Measurements from ENCODE around the gene DNAH17.

DNAH17 gene

GRCh38 chr17:78510141-78511075 is 66.8 kb downstream of the DNAH17 start:
- Histone ChIP-seq H3K79me2 (ENCODE audit: control insufficient read depth, low read length) (no peaks in the 10 kb centered on the region), H3K4me2 (ENCODE audit: low read length) (no peak overlapping the region), H3K27me3 (ENCODE audit: control insufficient read depth, low read length) (no peaks in the 10 kb centered on the region), H3F3A (ENCODE audit: control insufficient read depth, insufficient read depth) (no peaks in the 10 kb centered on the region), H3K9me3 (ENCODE audit: control insufficient read depth, insufficient read depth, low read length) (no peaks in the 10 kb centered on the region), H3K9me2 (replicated peaks; ENCODE audit: control insufficient read depth, low read length) (no peaks in the 10 kb centered on the region), H3K27ac (ENCODE audit: low read depth, low read length) (no peak overlapping the region), H4K20me1 (ENCODE audit: control insufficient read depth, insufficient read depth, low read depth, low read length) (no peaks in the 10 kb centered on the region), H3K36me3 (ENCODE audit: control insufficient read depth, low read length) (no peaks in the 10 kb centered on the region), H3K4me3 (ENCODE audit: low read length) (no peak overlapping the region), H3K4me1 (ENCODE audit: control insufficient read depth, low read length) (no peaks in the 10 kb centered on the region)
- TF ChIP-seq, protein P1, sequence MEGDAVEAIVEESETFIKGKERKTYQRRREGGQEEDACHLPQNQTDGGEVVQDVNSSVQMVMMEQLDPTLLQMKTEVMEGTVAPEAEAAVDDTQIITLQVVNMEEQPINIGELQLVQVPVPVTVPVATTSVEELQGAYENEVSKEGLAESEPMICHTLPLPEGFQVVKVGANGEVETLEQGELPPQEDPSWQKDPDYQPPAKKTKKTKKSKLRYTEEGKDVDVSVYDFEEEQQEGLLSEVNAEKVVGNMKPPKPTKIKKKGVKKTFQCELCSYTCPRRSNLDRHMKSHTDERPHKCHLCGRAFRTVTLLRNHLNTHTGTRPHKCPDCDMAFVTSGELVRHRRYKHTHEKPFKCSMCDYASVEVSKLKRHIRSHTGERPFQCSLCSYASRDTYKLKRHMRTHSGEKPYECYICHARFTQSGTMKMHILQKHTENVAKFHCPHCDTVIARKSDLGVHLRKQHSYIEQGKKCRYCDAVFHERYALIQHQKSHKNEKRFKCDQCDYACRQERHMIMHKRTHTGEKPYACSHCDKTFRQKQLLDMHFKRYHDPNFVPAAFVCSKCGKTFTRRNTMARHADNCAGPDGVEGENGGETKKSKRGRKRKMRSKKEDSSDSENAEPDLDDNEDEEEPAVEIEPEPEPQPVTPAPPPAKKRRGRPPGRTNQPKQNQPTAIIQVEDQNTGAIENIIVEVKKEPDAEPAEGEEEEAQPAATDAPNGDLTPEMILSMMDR (IDR thresholded peaks at IDR 0.05; ENCODE audit: low read depth, low read length, poor library complexity, severe bottlenecking), result no peak
- TF ChIP-seq EZH2phosphoT487 (IDR thresholded peaks at IDR 0.05; ENCODE audit: borderline replicate concordance, low read length), result no peak

DNA sequence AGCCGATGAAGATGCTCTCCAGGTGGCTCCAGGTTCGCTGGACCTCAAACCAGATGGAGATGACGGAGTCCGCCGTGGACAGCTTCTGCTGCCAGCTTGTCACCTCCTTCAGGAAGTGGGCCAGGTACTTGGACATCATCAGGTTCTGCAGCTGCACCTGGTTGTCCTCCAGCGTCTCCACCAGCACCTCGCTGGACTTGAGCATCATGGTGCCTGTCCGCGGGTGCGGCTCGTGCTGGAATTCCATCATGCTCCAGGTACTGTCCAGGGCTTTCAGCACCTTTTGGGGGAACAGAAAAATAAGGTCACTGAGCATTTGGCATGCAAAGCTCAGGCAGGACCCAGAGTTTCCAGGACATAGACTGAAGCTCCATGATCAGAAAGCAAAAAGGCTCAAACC is 69.7 kb downstream of the DNAH17 start:
- no peaks in the 10 kb centered on the region for H3K4me1 ChIP-seq (ENCODE audit: control insufficient read depth, low read length)
- no peaks in the 10 kb centered on the region for H3K9me2 ChIP-seq (replicated peaks; ENCODE audit: control insufficient read depth, low read length)
- no peaks in the 10 kb centered on the region for H3F3A ChIP-seq (ENCODE audit: control insufficient read depth, insufficient read depth)
- no peaks in the 10 kb centered on the region for H3K27me3 ChIP-seq (ENCODE audit: control insufficient read depth, low read length)
- H3K27ac ChIP-seq (ENCODE audit: low read depth, low read length), result no peak overlapping the region
- H3K79me2 ChIP-seq (ENCODE audit: control insufficient read depth, low read length), result no peaks in the 10 kb centered on the region
- TF ChIP-seq EZH2phosphoT487 (IDR thresholded peaks at IDR 0.05; ENCODE audit: borderline replicate concordance, low read length), result no peak
- TF ChIP-seq, protein P1 (IDR thresholded peaks at IDR 0.05; ENCODE audit: low read depth, low read length, poor library complexity, severe bottlenecking), result no peak
- H3K36me3 ChIP-seq (ENCODE audit: control insufficient read depth, low read length), result no peaks in the 10 kb centered on the region
- H3K4me3 ChIP-seq (ENCODE audit: low read length), result no peak overlapping the region
- H4K20me1 ChIP-seq (ENCODE audit: control insufficient read depth, insufficient read depth, low read depth, low read length), result no peaks in the 10 kb centered on the region
- no peak overlapping the region for H3K4me2 ChIP-seq (ENCODE audit: low read length)
- H3K9me3 ChIP-seq (ENCODE audit: control insufficient read depth, insufficient read depth, low read length), result no peaks in the 10 kb centered on the region

GRCh38 chr17:78506454-78507309 is 70.5 kb downstream of the DNAH17 start:
- H3K36me3 ChIP-seq (ENCODE audit: control insufficient read depth, low read length), result no peaks in the 10 kb centered on the region
- no peaks in the 10 kb centered on the region for H4K20me1 ChIP-seq (ENCODE audit: control insufficient read depth, insufficient read depth, low read depth, low read length)
- no peaks in the 10 kb centered on the region for H3K9me2 ChIP-seq (replicated peaks; ENCODE audit: control insufficient read depth, low read length)
- no peaks in the 10 kb centered on the region for H3K79me2 ChIP-seq (ENCODE audit: control insufficient read depth, low read length)
- H3K27ac ChIP-seq (ENCODE audit: low read depth, low read length), result no peak overlapping the region
- H3F3A ChIP-seq (ENCODE audit: control insufficient read depth, insufficient read depth), result no peaks in the 10 kb centered on the region
- H3K4me2 ChIP-seq (ENCODE audit: low read length), result no peak overlapping the region
- H3K27me3 ChIP-seq (ENCODE audit: control insufficient read depth, low read length), result no peaks in the 10 kb centered on the region
- H3K4me3 ChIP-seq (ENCODE audit: low read length), result no peak overlapping the region
- no peak for TF ChIP-seq EZH2phosphoT487 (IDR thresholded peaks at IDR 0.05; ENCODE audit: borderline replicate concordance, low read length)
- TF ChIP-seq, protein P1 (IDR thresholded peaks at IDR 0.05; ENCODE audit: low read depth, low read length, poor library complexity, severe bottlenecking), result no peak
- H3K4me1 ChIP-seq (ENCODE audit: control insufficient read depth, low read length), result no peaks in the 10 kb centered on the region
- no peaks in the 10 kb centered on the region for H3K9me3 ChIP-seq (ENCODE audit: control insufficient read depth, insufficient read depth, low read length)

Measured in DOHH2 (cell line).